ENCODE data around the gene C6.
"Not testable (repeated sequence)": the region's sequence is repeated elsewhere in the genome, so short reads cannot be mapped to it uniquely, and the experiment has no call there.

Gene C6

DNA sequence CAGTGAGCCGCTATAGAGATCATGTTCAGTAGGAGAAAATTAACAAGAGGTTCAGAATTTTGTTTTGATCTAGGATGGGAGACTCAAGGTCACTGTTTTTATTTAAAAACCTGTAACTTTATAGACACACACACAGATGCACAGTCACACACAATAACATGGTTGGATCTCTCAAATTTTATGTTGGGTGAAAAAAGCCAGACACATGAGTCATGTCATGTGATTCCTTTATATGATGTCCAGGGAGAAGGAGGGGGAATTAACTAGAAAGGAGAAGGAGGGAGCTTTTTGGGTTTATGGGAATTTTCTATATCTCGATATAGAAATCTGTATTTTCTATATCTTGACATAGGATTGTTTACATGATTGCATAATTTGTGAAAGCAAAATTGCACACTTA is 17.1 kb downstream of the C6 start:
- no peak for DNase-seq

DNA sequence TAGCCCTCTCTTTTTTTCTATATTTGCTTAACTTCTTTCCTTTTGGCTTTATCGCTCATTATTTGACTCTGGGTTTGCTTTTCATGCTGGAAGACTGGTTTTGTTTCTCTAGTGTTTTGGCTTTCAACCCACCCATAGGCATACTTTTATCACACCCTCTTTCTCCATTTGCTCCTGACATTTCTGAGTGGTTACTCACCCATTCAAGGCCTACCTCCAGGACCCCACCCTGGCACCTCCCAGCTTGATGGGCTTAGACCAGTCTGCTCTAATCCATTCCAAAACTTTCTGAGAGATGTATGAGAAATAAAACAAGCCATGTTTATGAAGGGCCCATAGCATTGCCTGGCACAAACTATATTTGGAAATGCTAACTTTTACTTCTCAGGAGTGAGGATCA is 18.1 kb downstream of the C6 start:
- no peak for DNase-seq

DNA sequence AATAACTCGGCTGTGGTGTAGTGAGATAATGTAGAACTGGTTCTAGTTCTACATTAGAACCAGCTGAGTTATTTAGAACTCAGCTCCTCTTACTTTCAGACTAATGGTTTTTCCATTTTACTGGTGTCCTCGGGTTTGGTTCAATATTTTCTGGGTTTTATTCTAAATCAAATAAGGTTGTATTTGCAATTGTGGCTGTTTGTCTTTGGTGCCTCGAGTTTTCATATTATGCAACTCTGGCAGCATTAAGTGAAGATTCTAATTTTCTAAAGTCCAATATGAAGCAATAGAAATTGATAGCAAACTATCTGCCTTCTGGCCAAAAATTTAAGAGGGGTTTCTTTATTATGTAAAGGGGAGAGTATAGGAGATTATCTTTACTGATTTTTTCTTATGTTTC is 19.0 kb downstream of the C6 start:
- DNase-seq, result no peak

DNA sequence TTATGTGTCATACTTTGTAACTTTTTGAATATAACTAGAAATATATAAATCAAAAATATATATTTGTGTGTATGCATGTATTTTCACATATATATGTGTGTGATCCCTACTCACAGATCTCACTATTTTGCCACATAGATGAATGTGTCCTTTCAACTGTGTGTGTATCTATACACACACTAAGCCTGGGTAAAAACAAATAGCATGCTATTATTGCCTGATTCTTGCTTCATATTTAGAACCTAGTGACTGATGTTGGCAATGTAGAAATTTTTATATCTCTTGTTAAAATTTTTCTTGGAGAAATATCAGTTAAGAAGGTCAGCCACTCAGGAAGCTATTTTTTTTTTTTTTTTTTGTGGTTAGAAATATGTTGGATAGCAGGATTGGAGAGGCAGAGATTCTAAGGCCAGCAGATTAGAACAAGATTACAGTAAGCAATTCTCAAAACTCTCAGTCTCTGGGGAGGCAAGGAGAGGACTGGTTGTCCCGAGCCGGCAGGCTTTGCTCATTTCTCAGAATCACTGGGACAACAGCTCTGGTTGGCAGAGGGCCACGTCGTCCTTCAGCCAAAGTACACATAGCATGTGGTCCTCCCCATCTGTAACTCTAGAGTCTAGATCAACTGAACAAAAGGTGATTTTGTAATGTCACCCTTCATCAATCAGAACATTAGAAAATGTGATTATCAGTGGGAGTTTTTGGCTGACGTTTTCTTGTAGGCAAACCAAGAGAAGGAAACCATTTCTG is 19.7 kb downstream of the C6 start:
- no peak for DNase-seq

DNA sequence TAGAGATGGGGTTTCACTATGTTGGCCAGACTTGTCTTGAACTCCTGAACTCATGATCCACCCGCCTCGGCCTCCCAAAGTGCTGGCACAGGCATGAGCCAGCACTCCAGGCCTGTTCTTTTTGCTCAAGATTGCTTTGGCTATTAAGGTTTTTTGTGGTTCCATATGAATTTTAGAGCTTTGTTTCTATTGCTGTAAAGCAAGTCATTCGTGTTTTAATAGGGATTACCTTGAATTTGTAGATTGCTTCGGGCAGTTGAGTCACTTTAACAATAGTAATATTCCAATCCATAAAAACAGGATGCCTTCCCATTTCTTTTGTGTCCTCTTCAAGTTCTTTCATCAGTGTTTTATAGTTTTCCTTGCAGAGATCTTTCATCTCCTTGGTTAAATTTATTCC is 22.1 kb downstream of the C6 start:
- DNase-seq, result no peak

DNA sequence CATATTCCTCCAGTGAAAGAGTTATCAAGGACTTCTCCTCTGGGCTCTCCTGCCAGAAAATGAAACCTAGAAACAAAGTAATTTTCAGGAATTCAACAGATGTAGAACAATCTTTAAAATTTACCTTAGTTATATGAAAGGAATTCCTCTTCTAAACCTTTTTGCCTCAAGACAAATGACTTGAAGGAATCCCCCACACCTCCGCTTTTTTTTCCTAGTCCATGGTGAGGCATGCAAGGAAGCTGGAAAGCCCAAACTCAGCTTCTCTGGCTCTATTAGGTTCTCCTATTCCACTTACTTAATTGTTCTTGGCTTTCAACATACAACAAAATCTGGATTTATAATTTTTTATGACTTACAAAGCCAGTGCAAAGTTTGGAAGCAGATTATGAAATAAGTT is 27.2 kb downstream of the C6 start:
- no peak for DNase-seq

DNA sequence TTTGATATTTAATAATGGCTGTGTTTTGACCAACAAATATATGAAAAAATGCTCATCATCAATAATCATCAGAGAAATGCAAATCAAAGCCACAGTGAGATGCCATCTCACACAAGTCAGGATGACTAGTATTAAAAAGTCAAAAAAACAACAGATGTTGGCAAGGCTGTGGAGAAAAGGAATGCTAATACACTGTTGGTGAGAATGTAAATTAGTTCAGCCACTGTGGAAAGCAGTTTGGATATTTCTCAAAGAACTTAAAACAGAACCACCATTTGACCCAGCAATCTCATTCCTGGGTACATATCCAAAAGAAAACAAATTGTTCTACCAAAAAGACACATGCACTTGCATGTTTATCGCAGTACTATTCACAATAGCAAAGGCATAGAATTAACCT is 30.0 kb downstream of the C6 start:
- not testable (repeated sequence) for DNase-seq

DNA sequence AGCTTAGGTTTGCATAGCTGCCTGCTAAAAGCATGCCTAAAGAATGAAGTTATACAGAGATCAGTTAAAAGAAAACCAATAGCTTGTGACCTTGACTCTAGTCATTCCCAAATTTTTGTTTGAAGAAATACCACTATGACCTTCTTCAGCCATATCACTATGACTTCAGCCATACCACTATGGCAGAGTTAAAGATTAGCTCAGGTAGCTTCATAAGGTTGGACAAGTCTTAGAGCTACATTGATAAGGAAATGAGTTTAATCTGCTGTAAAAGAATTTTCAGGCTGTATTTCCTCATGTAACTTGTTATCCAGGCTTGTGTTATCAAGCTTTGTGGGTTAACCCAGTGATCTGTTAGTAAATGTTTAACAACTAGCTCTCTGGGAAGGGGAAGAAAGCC is 30.7 kb downstream of the C6 start:
- no peak for DNase-seq

DNA sequence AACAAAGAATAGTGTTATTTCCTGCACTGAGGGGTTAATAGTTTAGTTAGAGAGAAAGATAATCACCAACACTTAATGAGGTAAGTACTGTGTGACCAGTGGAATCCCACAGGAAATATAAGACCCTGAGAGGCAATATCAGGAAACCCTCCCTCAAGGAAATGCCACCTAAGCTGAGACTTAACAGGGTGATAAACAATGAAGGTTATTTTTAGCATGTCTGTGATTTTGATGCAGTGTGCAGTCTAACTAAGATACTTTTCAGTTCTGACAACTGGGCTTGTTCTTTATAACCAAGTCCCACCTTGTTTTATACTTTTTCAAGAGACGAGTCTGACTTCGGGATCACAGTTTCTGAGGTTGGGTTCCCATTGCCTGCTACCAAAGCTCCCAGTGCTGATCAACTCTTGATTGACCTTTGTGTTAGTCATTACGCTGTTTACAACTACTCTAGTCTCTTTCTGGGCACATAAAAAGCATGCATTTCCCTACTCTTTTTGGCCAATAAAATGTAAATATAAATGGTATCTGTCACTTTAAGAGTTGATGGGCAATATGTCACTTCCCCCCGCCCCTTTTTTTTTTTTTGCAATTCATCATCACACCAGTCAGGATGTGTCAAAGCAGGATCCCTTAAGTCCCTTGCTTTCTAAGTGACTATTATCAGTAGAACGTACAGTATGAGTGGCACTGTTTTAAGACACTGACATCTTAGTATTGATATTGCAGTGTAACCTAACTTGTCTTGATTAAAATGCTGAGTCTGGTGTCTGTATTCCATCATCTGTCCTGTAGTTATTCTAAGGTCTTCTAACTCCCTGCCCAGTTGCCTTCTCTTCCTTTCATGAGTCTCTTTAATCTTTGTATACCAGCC is 31.4 kb downstream of the C6 start:
- no peak for DNase-seq

DNA sequence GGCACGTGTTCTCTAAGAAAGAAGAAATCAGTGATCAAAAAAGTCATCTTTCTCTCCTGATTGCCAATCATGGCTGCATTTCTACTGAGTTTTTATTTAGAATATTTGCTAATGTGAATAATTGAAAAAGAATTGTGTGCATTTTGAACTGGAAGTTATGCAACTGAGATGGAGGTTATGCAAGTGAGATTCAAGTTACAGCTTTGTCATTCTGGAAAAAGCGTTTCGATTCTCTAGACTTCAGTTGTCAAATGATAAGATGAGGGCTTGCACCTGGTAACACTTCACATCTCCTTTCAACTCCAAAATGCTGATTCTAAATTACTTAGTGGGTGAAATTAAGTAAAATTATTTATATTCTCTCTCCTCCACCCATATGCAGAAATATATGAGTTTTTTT is 36.4 kb downstream of the C6 start:
- no peak for DNase-seq

DNA sequence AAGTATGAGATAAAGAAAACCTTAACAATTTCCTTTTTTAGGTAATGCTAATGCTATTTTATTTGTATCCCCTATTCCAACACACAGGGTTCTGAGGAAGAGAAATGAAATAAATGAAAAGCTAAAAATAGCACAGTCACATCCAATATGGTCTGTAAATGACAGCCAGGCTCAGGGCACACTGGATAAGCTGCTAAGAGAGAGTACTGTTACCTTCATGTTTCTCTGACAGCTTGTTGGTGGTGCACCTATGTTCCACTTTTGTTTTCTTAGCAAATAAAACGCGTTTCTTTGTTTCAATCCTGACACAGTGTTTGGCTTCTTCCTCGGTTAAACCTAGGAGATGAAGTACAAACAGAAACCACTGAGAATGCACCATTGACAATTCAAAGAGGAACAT is 41.3 kb downstream of the C6 start:
- DNase-seq, result no peak

DNA sequence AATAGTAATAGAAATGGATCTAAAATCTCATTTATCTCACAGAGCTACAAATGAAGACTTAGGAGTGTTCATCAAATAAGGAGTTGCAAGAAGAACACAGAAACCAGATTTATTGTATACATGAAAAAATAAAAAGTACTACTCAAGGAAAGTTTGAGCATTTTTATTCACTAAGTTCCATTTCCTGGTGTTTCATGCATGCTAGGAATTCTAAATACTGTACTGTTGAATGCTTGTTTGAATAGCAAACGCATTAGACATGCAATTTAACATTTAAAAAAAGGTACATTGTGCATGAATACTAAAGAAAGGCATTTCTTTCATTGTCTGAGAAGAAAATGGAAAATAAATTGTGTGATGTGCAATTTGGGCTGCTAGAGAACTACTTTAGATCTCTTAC is 52.1 kb downstream of the C6 start:
- DNase-seq, result no peak

DNA sequence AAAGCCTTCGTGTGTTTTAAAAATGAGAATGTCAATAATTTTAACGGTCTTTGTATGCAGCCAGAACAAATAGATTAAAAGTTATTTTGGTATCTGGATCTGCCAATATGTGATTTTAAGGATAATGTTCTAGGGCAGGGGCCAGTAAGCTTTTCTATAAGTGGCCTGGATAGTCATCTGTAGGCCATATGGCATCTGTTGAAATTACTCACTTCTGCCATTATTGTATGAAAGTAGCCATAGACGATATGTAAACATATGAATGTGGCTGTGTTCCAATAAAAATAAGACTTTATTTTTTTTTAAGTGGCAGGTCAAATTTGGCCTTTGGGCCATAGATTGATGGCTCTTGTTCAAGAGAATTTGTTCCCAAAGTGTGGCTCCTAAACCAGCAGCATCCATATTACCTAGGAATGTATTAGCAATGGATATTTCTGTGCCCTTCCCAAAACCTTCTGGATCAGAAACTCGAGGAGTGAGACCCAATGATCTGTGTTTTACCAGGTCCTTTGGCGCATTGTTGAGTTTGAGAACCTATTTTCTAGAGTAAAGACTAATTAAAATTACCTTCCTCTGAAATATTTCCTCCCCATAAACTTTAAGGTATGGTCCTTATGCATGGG is 55.9 kb downstream of the C6 start:
- DNase-seq, result no peak

DNA sequence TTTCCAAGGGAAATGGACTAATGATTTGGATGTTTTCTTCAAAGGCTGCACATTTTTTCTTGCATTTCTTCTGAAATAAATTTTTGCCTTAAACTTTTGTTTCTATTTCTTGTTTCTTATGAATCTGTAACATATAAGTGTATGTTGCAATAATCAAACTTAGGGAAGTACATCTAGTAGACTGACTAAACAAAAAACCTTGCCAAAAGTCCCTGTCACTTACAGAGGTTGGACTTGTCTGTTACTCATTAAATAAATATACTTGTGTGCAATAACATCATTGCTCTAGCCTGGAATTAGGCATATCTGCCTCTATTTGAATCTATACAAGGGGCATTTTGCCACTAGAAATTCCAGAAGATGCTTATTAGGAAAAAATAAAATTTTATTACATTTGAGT is 56.6 kb downstream of the C6 start:
- DNase-seq, result no peak

DNA sequence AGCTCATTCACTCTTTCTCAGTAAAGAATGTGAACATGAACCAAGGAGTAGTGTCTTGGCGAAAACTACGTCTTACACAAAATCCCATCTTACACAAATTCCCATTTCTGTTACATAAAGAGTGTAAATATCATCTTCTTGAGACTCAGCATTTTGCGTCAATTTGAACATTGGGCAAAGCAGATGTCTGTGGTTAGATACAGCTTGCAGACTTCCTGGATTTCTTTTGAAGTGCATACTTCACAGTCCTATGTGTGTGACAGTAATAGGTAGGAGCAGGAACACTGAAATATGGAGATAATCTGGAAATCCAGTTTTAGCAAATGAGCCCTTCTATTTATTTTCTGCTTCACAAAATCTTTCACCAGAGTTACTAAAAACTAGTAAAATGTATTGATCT is 58.8 kb downstream of the C6 start:
- DNase-seq, result no peak

DNA sequence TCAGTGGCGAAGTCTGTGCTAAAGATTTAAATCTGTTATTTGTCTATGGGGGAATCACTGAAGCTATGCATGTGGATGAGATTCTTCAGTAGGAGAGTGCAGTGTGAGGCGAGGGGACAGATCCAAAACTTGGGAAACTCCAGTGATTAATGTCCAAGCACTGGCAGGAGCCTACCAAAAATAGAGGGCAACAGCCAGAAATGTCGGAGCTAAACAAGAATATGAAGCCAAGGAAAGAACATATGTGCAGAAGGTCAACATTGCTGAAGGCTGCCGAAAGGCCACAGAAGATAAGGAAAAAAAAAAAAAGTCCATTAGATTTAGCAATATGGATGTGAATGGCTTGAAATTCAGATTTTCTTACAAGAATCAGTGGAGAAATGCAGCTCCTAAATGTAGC is 61.8 kb downstream of the C6 start:
- no peak for DNase-seq

DNA sequence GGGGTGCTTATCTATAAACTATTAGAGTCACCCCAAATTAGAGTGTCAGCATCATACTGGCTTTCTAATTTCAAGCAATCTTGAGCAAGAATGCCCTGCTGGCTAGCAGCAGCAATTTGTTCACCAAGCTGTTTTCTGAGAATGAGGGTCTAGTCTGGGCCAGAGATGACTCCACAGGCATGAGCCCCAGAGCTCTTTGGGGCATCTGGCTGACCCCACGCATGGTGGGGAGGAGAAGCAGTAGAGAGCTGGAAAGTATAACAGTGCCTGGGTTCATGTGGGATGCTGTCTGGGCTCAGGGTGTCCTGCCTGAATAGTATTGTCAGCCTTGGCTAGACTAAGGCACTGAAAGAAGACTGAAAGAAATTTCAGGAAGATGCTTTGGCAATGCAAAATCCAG is 64.9 kb downstream of the C6 start:
- no peak for DNase-seq

DNA sequence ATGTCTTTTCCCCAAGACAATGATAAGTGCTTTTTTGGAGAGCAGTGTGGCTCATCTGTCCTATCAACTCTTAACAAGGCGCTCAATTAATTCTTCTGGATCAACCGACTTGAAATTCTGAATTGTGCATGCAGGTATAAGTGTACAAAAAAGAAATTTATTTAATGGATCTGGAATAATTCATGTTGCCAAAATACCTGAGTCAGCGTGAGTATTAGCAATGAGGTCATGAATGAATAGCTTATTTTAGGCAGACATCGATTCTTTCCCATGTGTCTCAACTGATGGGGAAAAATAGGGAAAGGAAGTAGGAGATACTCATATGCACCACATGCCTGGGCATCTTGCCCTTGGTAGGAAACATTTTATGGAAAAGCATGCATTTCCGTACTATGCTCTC is 68.0 kb downstream of the C6 start:
- DNase-seq, result no peak

DNA sequence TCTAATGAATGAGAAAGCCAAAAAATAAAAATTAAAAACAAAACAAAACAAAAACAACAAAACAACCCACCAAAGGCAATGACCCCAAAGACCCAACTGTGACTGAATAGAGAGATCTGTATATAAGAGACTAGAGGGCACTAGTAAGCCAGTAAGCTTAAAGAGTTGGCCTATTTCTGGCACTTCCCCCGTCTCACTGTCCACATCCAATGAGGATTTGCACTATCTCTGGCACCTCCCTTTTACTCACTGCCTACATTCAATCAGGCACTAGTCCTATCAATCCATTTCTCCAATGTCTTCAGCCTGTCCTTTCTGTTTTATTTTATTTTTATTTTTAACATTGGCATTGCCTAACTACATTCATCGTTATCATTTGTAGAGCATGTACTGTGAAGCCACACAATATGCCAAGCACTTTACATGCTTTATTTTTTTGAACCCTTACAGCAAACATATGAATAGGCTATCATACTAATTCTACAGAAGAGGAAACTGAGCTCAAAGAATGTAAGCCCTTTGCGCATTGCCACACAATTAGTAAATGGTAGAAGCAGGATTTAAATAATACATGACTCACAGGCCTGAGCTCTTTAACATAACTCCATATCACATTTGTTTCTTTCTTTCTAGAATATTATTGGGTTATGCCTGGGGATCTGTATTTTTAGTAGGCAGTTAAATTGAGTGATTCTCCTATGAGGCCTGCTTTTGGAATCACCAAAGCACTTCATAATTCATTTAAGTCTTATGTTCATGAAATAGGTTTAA is 70.0 kb downstream of the C6 start:
- DNase-seq, result no peak

DNA sequence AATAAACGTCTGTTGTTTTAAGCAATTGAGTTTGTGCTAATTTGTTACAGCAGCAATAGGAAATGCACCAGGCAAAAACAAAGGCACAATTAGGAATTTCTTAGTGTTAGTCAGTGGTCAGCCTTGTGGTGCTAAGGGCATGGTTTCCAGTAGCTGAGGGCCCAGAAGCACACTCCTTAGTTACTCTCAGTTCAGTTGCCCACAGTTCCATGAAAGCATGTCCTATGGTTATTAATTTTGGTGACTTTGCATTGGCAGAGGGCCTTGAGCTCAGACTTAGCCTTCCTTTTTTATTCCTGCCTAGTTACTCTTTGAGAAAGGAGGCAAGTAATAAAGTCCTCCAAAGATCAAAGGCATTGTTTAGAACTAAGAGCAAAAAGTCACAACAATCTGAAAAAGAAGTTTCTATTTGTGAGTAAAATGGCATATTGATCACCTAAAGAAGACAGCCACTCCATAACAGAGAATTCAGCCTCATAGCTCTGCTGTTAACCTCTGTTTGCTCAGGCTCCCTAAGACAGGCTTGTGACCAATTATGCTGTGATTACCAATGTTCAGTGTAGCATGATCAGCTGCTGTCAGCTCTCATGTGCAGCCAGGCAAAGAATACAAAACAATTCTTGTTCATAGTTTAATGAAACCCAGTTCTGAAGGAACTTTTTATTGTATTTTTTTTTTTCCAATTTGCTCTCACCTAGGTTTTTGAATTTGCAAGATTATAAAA is 85.2 kb downstream of the C6 start:
- no peak for DNase-seq

DNA sequence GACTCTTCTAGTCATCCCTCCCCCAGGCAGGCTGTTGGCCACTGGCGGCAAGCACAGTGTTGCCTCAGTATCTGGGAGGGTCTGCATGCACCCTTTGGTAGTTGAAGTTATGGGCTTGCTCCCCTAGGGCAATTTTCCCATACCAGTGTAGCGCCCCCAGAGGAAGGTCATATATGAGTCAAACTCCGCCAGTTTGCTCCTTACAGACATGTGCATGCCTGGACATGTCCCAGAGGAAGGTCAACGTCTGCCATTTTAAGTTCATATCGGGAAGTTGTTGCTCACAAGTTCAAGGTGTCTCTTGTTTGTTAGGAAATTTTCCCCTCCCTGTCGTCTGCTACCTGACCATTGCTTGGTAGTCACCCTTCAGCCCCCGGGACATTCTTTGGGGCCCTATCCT is 90.9 kb downstream of the C6 start:
- no peak for DNase-seq

DNA sequence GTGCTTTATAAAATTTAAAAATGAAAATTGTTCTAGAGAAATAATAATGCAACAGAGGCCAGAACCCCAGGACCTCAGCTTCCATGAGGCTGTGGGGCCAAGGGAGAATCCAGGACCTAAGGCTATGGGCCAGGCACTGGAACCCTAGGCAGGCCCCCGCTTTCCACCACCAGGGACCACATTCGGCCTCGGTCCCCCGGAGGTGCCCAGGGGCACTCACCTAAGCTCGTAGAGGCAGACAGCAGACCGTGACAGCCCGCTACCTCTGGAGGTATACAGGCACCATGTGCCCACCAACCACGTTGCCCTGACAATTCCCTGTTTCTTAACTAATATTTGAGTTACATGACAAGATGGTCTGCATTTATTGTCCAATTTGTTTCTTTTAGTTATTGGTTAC is 92.7 kb downstream of the C6 start:
- no peak for DNase-seq

DNA sequence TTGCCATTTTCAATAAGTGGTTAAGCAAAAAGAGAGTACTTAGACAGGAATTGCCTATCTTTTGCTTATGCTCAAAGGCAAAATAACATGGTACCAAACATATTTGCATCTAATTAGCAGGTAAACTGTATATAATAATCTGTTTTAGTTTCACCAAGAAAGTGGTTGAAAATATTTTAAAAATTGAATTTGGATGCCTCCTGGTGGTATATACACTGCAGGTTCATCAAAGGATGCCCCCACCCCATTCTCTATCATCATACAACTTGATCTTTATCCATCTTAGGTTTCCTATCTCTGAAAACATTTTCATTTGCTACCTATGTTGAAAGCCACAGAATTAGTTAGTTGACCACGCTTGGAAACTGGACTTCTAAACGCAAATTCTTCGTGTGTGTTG is 95.2 kb downstream of the C6 start:
- no peak for DNase-seq
